HG03442 (cell line): ENCODE measurements around the gene MICU2.
A peak's percentile ranks its signal among the peaks of the same experiment; 100 is the strongest.

Experiments
- ATAC-seq: cut with Tn5 transposase; IDR thresholded peaks from one replicate; pipeline ENCODE4 v1.9.1; 2021; ENCODE audit warnings: mild to moderate bottlenecking, moderate library complexity; ENCODE audit not compliant: unreplicated experiment

The MICU2 gene

GRCh38 chr13:21546372-21546771 is 57.6 kb downstream of the MICU2 start:
- ATAC-seq: no peak

- no peak for ATAC-seq
Observed at GRCh38 chr13:21544515-21544914, 59.5 kb downstream of the MICU2 start.

GRCh38 chr13:21542563-21542962 is 61.4 kb downstream of the MICU2 start:
- no peak for ATAC-seq

- ATAC-seq: peak; percentile 45
Observed at GRCh38 chr13:21541980-21542379, 62.0 kb downstream of the MICU2 start.

- ATAC-seq: no peak
Observed at GRCh38 chr13:21541271-21541670, 62.7 kb downstream of the MICU2 start.

GRCh38 chr13:21539687-21540086 is 64.3 kb downstream of the MICU2 start:
- ATAC-seq: no peak

- no peak for ATAC-seq
Observed at GRCh38 chr13:21538753-21539152, 65.2 kb downstream of the MICU2 start.

- ATAC-seq: no peak
Observed at GRCh38 chr13:21538280-21538679, 65.7 kb downstream of the MICU2 start.

GRCh38 chr13:21537105-21537504 is 66.9 kb downstream of the MICU2 start:
- ATAC-seq: no peak

GRCh38 chr13:21534760-21535159 is 69.2 kb downstream of the MICU2 start:
- ATAC-seq: no peak

- no peak for ATAC-seq
Observed at GRCh38 chr13:21531455-21531854, 72.5 kb downstream of the MICU2 start.

GRCh38 chr13:21530656-21531055 is 73.3 kb downstream of the MICU2 start:
- ATAC-seq: no peak

GRCh38 chr13:21529146-21529893 is 74.7 kb downstream of the MICU2 start:
- no peak for ATAC-seq

- ATAC-seq: no peak
Observed at GRCh38 chr13:21528616-21529015, 75.4 kb downstream of the MICU2 start.

- ATAC-seq: no peak
Observed at GRCh38 chr13:21526707-21527540, 77.0 kb downstream of the MICU2 start.

- no peak for ATAC-seq
Observed at GRCh38 chr13:21522847-21523246, 81.1 kb downstream of the MICU2 start.

- no peak for ATAC-seq
Observed at GRCh38 chr13:21522130-21522529, 81.8 kb downstream of the MICU2 start.

- ATAC-seq: no peak
Observed at GRCh38 chr13:21518617-21519144, 85.3 kb downstream of the MICU2 start.

GRCh38 chr13:21517576-21517975 is 86.4 kb downstream of the MICU2 start:
- ATAC-seq: no peak

GRCh38 chr13:21516805-21517204 is 87.2 kb downstream of the MICU2 start:
- no peak for ATAC-seq

- no peak for ATAC-seq
Observed at GRCh38 chr13:21511849-21512248, 92.1 kb downstream of the MICU2 start.

- ATAC-seq: no peak
Observed at GRCh38 chr13:21504379-21504778, 99.6 kb downstream of the MICU2 start.
